ENCODE results near the gene MAP1LC3C. TPM values are rescaled to one million over a fixed set of nuclear protein-coding genes. Genes with fewer than 3 reads are reported as not detected.
"Not testable (repeated sequence)": the region's sequence is repeated elsewhere in the genome, so short reads cannot be mapped to it uniquely, and the experiment has no call there.

The MAP1LC3C gene
- total RNA-seq, 2 donors from 2014 or later, result not detected

GRCh38 chr1:242005866-242006535, 7.1 kb upstream of the MAP1LC3C start:
- no peak for ATAC-seq
- Mint-ChIP-seq H3K27me3 (peaks cover 19% of the 10 kb centered on the region), H3K36me3 (ENCODE audit: low read depth) (no peaks in the 10 kb centered on the region), H3K4me3 (no peak overlapping the region), H3K4me1 (no peaks in the 10 kb centered on the region), H3K27ac (no peak overlapping the region)
- H3K9me3 ChIP-seq (ENCODE audit: control insufficient read depth, low read length, poor library complexity, severe bottlenecking), result no peaks in the 10 kb centered on the region
- no peak for DNase-seq

- no peaks in the 10 kb centered on the region for H3K9me3 ChIP-seq (ENCODE audit: control insufficient read depth, low read length, poor library complexity, severe bottlenecking)
- Mint-ChIP-seq H3K27me3 (peaks cover 9% of the 10 kb centered on the region), H3K36me3 (ENCODE audit: low read depth) (no peaks in the 10 kb centered on the region), H3K27ac (no peak overlapping the region), H3K4me1 (no peaks in the 10 kb centered on the region), H3K4me3 (no peak overlapping the region)
- DNase-seq (no peak), ATAC-seq (no peak)
Measured at GRCh38 chr1:242004751-242005495, 6.0 kb upstream of the MAP1LC3C start.

- Mint-ChIP-seq H3K27ac (no peak overlapping the region), H3K4me1 (peaks cover 6% of the 10 kb centered on the region), H3K27me3 (peaks cover 4% of the 10 kb centered on the region), H3K36me3 (ENCODE audit: low read depth) (no peaks in the 10 kb centered on the region), H3K4me3 (no peak overlapping the region)
- H3K9me3 ChIP-seq (ENCODE audit: control insufficient read depth, low read length, poor library complexity, severe bottlenecking), result no peaks in the 10 kb centered on the region
- ATAC-seq (no peak), DNase-seq (no peak)
Measured at GRCh38 chr1:242002510-242002909, 3.6 kb upstream of the MAP1LC3C start.

GRCh38 chr1:242002072-242002471, 3.2 kb upstream of the MAP1LC3C start:
- Mint-ChIP-seq H3K4me1 (peaks cover 6% of the 10 kb centered on the region), H3K4me3 (no peak overlapping the region), H3K27ac (no peak overlapping the region), H3K36me3 (ENCODE audit: low read depth) (no peaks in the 10 kb centered on the region), H3K27me3 (peaks cover 4% of the 10 kb centered on the region)
- H3K9me3 ChIP-seq (ENCODE audit: control insufficient read depth, low read length, poor library complexity, severe bottlenecking), result no peaks in the 10 kb centered on the region
- DNase-seq (no peak), ATAC-seq (no peak)

- no peaks in the 10 kb centered on the region for H3K27me3 Mint-ChIP-seq
- H3K27ac Mint-ChIP-seq, result no peak overlapping the region
- ATAC-seq (no peak), DNase-seq (no peak)
- H3K4me1 Mint-ChIP-seq, result peaks cover 6% of the 10 kb centered on the region
- no peaks in the 10 kb centered on the region for H3K36me3 Mint-ChIP-seq (ENCODE audit: low read depth)
- no peak overlapping the region for H3K4me3 Mint-ChIP-seq
- H3K9me3 ChIP-seq (ENCODE audit: control insufficient read depth, low read length, poor library complexity, severe bottlenecking), result no peaks in the 10 kb centered on the region
Measured at GRCh38 chr1:242000434-242000833, 1.5 kb upstream of the MAP1LC3C start.

- ATAC-seq, result peak; percentile 65
- Mint-ChIP-seq H3K4me3 (peak overlapping the region; percentile 49), H3K27ac (peak overlapping the region; percentile 61)
Measured at GRCh38 chr1:241998412-241998921, 431 bp downstream of the MAP1LC3C start.

GRCh38 chr1:241997401-241997998, 1.4 kb downstream of the MAP1LC3C start:
- peaks cover 2% of the 10 kb centered on the region for H3K27me3 Mint-ChIP-seq
- peaks cover 8% of the 10 kb centered on the region for H3K4me1 Mint-ChIP-seq
- H3K36me3 Mint-ChIP-seq (ENCODE audit: low read depth), result no peaks in the 10 kb centered on the region
- ATAC-seq (no peak), DNase-seq (no peak)
- H3K4me3 Mint-ChIP-seq, result no peak overlapping the region
- no peak overlapping the region for H3K27ac Mint-ChIP-seq
- H3K9me3 ChIP-seq (ENCODE audit: control insufficient read depth, low read length, poor library complexity, severe bottlenecking), result no peaks in the 10 kb centered on the region

More at GRCh38 chr1:241998412-241998921, 431 bp downstream of the MAP1LC3C start:
- peaks cover 6% of the 10 kb centered on the region for H3K4me1 Mint-ChIP-seq
- no peaks in the 10 kb centered on the region for H3K36me3 Mint-ChIP-seq (ENCODE audit: low read depth)
- no peaks in the 10 kb centered on the region for H3K9me3 ChIP-seq (ENCODE audit: control insufficient read depth, low read length, poor library complexity, severe bottlenecking)
- no peaks in the 10 kb centered on the region for H3K27me3 Mint-ChIP-seq
- DNase-seq, result peak in 2 of 3 donors; percentile 9 to 16

GRCh38 chr1:241994171-241994570, 4.7 kb downstream of the MAP1LC3C start:
- Mint-ChIP-seq H3K4me1 (peaks cover 8% of the 10 kb centered on the region), H3K27me3 (peaks cover 16% of the 10 kb centered on the region), H3K4me3 (no peak overlapping the region), H3K36me3 (ENCODE audit: low read depth) (peaks cover 3% of the 10 kb centered on the region), H3K27ac (no peak overlapping the region)
- DNase-seq (no peak), ATAC-seq (no peak)
- H3K9me3 ChIP-seq (ENCODE audit: control insufficient read depth, low read length, poor library complexity, severe bottlenecking), result no peaks in the 10 kb centered on the region

- Mint-ChIP-seq H3K27me3 (peaks cover 16% of the 10 kb centered on the region), H3K4me3 (no peak overlapping the region), H3K27ac (no peak overlapping the region), H3K36me3 (ENCODE audit: low read depth) (peaks cover 3% of the 10 kb centered on the region), H3K4me1 (peaks cover 2% of the 10 kb centered on the region)
- no peak for ATAC-seq
- H3K9me3 ChIP-seq (ENCODE audit: control insufficient read depth, low read length, poor library complexity, severe bottlenecking), result no peaks in the 10 kb centered on the region
- DNase-seq, result no peak
Measured at GRCh38 chr1:241992734-241993133, 6.2 kb downstream of the MAP1LC3C start.

- ATAC-seq (no peak), DNase-seq (no peak)
- Mint-ChIP-seq H3K27ac (no peak overlapping the region), H3K36me3 (ENCODE audit: low read depth) (peaks cover 3% of the 10 kb centered on the region), H3K4me1 (peaks cover 2% of the 10 kb centered on the region), H3K27me3 (peaks cover 16% of the 10 kb centered on the region), H3K4me3 (no peak overlapping the region)
- H3K9me3 ChIP-seq (ENCODE audit: control insufficient read depth, low read length, poor library complexity, severe bottlenecking), result no peaks in the 10 kb centered on the region
Measured at GRCh38 chr1:241990040-241990439, 8.9 kb downstream of the MAP1LC3C start.

- H3K27me3 Mint-ChIP-seq, result peaks cover 16% of the 10 kb centered on the region
- not testable (repeated sequence) for H3K36me3 Mint-ChIP-seq (ENCODE audit: low read depth); H3K27ac Mint-ChIP-seq; DNase-seq; H3K4me1 Mint-ChIP-seq; ATAC-seq; H3K4me3 Mint-ChIP-seq; H3K9me3 ChIP-seq (ENCODE audit: control insufficient read depth, low read length, poor library complexity, severe bottlenecking)
Measured at GRCh38 chr1:241988389-241988930, 10.4 kb downstream of the MAP1LC3C start.

- H3K27ac Mint-ChIP-seq, result no peak overlapping the region
- DNase-seq (no peak), ATAC-seq (no peak)
- no peaks in the 10 kb centered on the region for H3K9me3 ChIP-seq (ENCODE audit: control insufficient read depth, low read length, poor library complexity, severe bottlenecking)
- no peaks in the 10 kb centered on the region for H3K4me1 Mint-ChIP-seq
- H3K36me3 Mint-ChIP-seq (ENCODE audit: low read depth), result no peaks in the 10 kb centered on the region
- H3K27me3 Mint-ChIP-seq, result no peaks in the 10 kb centered on the region
- H3K4me3 Mint-ChIP-seq, result no peak overlapping the region
Measured at GRCh38 chr1:241985787-241986186, 13.1 kb downstream of the MAP1LC3C start.

GRCh38 chr1:241979926-241980325, 19.0 kb downstream of the MAP1LC3C start:
- ATAC-seq (no peak), DNase-seq (no peak)
- Mint-ChIP-seq H3K4me1 (no peaks in the 10 kb centered on the region), H3K36me3 (ENCODE audit: low read depth) (no peaks in the 10 kb centered on the region), H3K27me3 (peaks cover 4% of the 10 kb centered on the region), H3K4me3 (no peak overlapping the region), H3K27ac (no peak overlapping the region)
- no peaks in the 10 kb centered on the region for H3K9me3 ChIP-seq (ENCODE audit: control insufficient read depth, low read length, poor library complexity, severe bottlenecking)
